Ramos (cell line): Measurements from ENCODE around the gene NAV1.

Experiments
- in situ Hi-C: fragments of 300-500 bp; cut with MboI; formaldehyde crosslinking; loops from one replicate; pipeline ENCODE4 v1.14.3; 2022; ENCODE audit warnings: low sequenced_read_pairs; ENCODE audit not compliant: unreplicated experiment

The NAV1 gene

GRCh38 chr1:201561601-201562000 is 22.7 kb downstream of the NAV1 start:
- in situ Hi-C loops: loop anchor here (5.0 to 10.0 kb wide), 2 partner anchors 146 to 223 kb away; no protein-coding TSS in a partner anchor

GRCh38 chr1:201562257-201562656 is 23.3 kb downstream of the NAV1 start:
- in situ Hi-C loops: loop anchor here (5.0 to 10.0 kb wide), 2 partner anchors 145 to 223 kb away; no protein-coding TSS in a partner anchor

GRCh38 chr1:201562659-201563405 is 23.9 kb downstream of the NAV1 start:
- in situ Hi-C loops: loop anchor here (5.0 to 10.0 kb wide), 2 partner anchors 144 to 222 kb away; no protein-coding TSS in a partner anchor

GRCh38 chr1:201563406-201563780 is 24.5 kb downstream of the NAV1 start:
- in situ Hi-C loops: loop anchor here (5.0 to 10.0 kb wide), 2 partner anchors 144 to 221 kb away; no protein-coding TSS in a partner anchor

- in situ Hi-C loops: loop anchor here (5.0 to 10.0 kb wide), 2 partner anchors 143 to 221 kb away; no protein-coding TSS in a partner anchor
These were observed 25.0 kb downstream of the NAV1 start for GRCh38 chr1:201563941-201564340.

GRCh38 chr1:201565024-201565730 is 26.2 kb downstream of the NAV1 start:
- in situ Hi-C loops: loop anchor here (10.0 kb wide), 1 partner anchor 220 kb away; no protein-coding TSS in a partner anchor

- in situ Hi-C loops: loop anchor here (10.0 kb wide), 1 partner anchor 219 kb away; no protein-coding TSS in a partner anchor
These were observed 27.0 kb downstream of the NAV1 start for GRCh38 chr1:201565771-201566528.

- in situ Hi-C loops: loop anchor here (10.0 kb wide), 1 partner anchor 218 kb away; no protein-coding TSS in a partner anchor
These were observed 27.5 kb downstream of the NAV1 start for GRCh38 chr1:201566529-201566823.

- in situ Hi-C loops: loop anchor here (10.0 kb wide), 1 partner anchor 218 kb away; no protein-coding TSS in a partner anchor
These were observed 28.2 kb downstream of the NAV1 start for GRCh38 chr1:201566933-201567801.

- in situ Hi-C loops: loop anchor here (10.0 kb wide), 1 partner anchor 217 kb away; no protein-coding TSS in a partner anchor
These were observed 29.3 kb downstream of the NAV1 start for GRCh38 chr1:201568265-201568664.

GRCh38 chr1:201568859-201569294 is 29.9 kb downstream of the NAV1 start:
- in situ Hi-C loops: loop anchor here (10.0 kb wide), 1 partner anchor 216 kb away; no protein-coding TSS in a partner anchor

- in situ Hi-C loops: no loop called here
These were observed 31.4 kb downstream of the NAV1 start for GRCh38 chr1:201570181-201570885.

GRCh38 chr1:201570886-201571624 is 32.1 kb downstream of the NAV1 start:
- in situ Hi-C loops: no loop called here

GRCh38 chr1:201573030-201573429 is 34.1 kb downstream of the NAV1 start:
- in situ Hi-C loops: no loop called here

GRCh38 chr1:201573923-201574322 is 35.0 kb downstream of the NAV1 start:
- in situ Hi-C loops: no loop called here

GRCh38 chr1:201575912-201576311 is 37.0 kb downstream of the NAV1 start:
- in situ Hi-C loops: no loop called here

- in situ Hi-C loops: no loop called here
These were observed 38.0 kb downstream of the NAV1 start for GRCh38 chr1:201576914-201577313.
